H1 (cell line): Measurements from ENCODE around the gene EIF4A2. TPM values are rescaled to one million over a fixed set of nuclear protein-coding genes. Genes with fewer than 3 reads are reported as not detected.

Experiments
- CHD2 ChIP-seq: IDR thresholded peaks from 2 replicates; pipeline ENCODE4 v1.6.1; 2012; ENCODE audit warnings: low read length, improper control_type of control experiment
- EGR1 ChIP-seq: IDR thresholded peaks from 2 replicates; pipeline ENCODE4 v1.6.1; 2011; ENCODE audit warnings: low read depth, low read length, borderline replicate concordance
- TAF1 ChIP-seq: IDR thresholded peaks from 2 replicates; pipeline ENCODE4 v1.6.1; 2011; ENCODE audit warnings: mild to moderate bottlenecking, low read depth, low read length
- YY1 ChIP-seq: IDR thresholded peaks from 2 replicates; pipeline ENCODE4 v1.6.1; 2011; ENCODE audit warnings: low read depth, mild to moderate bottlenecking, low read length
- polyA plus RNA-seq, 7 experiments: library from polyadenylated mRNA; depleted of rRNA in 3 of 7; stranded (reverse) in 5 of 7; unstranded in 2 of 7; fragments of >200 nt in 5 of 7; fragments of 200-250 nt in 2 of 7; gene quantifications; 1 replicate in 5 of 7; 2 replicates in 1 of 7; 4 replicates in 1 of 7; pipeline versions ENCODE4 v1.2.1 to v1.2.3, GENCODE V29; 2011 to 2013; ENCODE audit warnings: missing spikeins in 2 of 7, mixed read lengths in 2 of 7
- total RNA-seq: library from RNA; stranded (reverse); fragmentation: NEBNext Ultra II Directional; extraction: Animal tissue kit (Norgen Biotek cat#: 25700); gene quantifications from 2 replicates; pipeline ENCODE4 v1.2.1, GENCODE V29; 2021

EIF4A2 gene
- total and polyA plus RNA-seq, 2 of the 8 experiments (the other 6 are each of a cell fraction or from before 2014, with no cell fraction given): 527 to 604 TPM

DNA sequence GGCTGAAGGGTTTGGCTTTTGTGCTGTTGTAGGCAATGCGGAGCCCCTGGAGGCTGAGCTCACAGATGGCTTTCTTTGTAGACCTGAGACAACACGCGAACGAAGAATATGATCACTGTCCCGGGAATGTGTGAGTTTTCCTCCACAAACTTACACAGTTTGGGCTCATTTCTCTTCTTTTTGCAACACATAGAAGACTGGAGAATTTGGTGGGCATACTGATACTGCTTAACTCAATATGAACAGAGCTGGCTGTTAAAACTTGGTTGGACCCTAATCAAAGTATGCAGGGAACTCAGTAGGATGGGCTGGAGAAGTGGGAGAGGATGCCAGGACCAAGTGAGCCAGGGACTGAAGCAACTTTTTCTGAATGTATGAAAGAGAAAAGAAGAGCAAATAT, 35.1 kb downstream of the EIF4A2 start (continued):
- TF ChIP-seq TAF1 (no peak), EGR1 (no peak), CHD2 (no peak), YY1 (no peak)
- TF ChIP-seq, all 59 proteins: peak for 0
